GM12878 (cell line): Measurements from ENCODE around the gene ZNF814. TPM values are rescaled to one million over a fixed set of nuclear protein-coding genes. Genes with fewer than 3 reads are reported as not detected.
"Not testable (repeated sequence)": the region's sequence is repeated elsewhere in the genome, so short reads cannot be mapped to it uniquely, and the experiment has no call there.

Experiments
- ATAC-seq: fragments of 200-7000 bp; cut with Tn5 transposase; 3 replicates; pipeline ENCODE4 v1.9.1; 2020; ENCODE audit warnings: mild to moderate bottlenecking, moderate library complexity
- BruUV-seq: library from RNA; stranded (reverse); fragments of 400-500 nt; replicated peaks from 2 replicates; lab custom pipeline; 2021; lab: Mats Ljungman, UMichigan
- CTCF ChIA-PET: fragments of 300-600 bp; sonication (Branson Sonifier 250); formaldehyde crosslinking; extraction: SDS; loops from one replicate; lab custom pipeline; 2021; ENCODE audit warnings: inconsistent platforms; lab: Yijun Ruan, JAX
- POLR2A ChIA-PET: fragments of 350-600 bp; formaldehyde crosslinking; extraction: SDS; loops from one replicate; lab custom pipeline; 2021; ENCODE audit warnings: inconsistent platforms; lab: Charles Lee
- RAD21 ChIA-PET: fragments of 300-600 bp; sonication (Branson Sonifier 250); formaldehyde crosslinking; loops from one replicate; lab custom pipeline; 2023; ENCODE audit warnings: antibody characterized with exemption; ENCODE audit not compliant: unreplicated experiment; lab: Charles Lee
- SMC1A ChIA-PET: fragments of 300-600 bp; sonication (Branson Sonifier 250); formaldehyde crosslinking; loops from one replicate; lab custom pipeline; 2023; ENCODE audit not compliant: unreplicated experiment, uncharacterized antibody; lab: Charles Lee
- DNase-seq: peaks from one replicate; pipeline ENCODE4 v3.0.0-alpha.2; 2011; ENCODE audit warnings: low read depth, low spot score
- FAIRE-seq: peaks from 3 replicates; lab custom pipeline; 2011; peaks lifted over from hg19 to GRCh38; lab: Jason Lieb, UNC
- H2AFZ ChIP-seq: 2 replicates; pipeline ENCODE4 v1.6.0; 2011; ENCODE audit warnings: low read depth, low read length, control low read depth; ENCODE audit not compliant: control insufficient read depth
- H3K27ac ChIP-seq: 2 replicates; pipeline ENCODE4 v1.5.1; 2011; ENCODE audit warnings: control low read depth; ENCODE audit not compliant: control insufficient read depth, insufficient read depth
- H3K27me3 ChIP-seq, 2 experiments: replicated peaks in 1 of 2; 2 replicates each; pipeline versions ENCODE4 v1.6.0 to v1.6.1; 2011; ENCODE audit warnings: low read length in 1 of 2; ENCODE audit not compliant: control insufficient read depth in 2 of 2, insufficient read depth in 2 of 2
- H3K36me3 ChIP-seq, 2 experiments: 2 replicates each; pipeline ENCODE4 v1.5.1; 2011; ENCODE audit warnings: low read length in 1 of 2; ENCODE audit not compliant: control insufficient read depth in 2 of 2, insufficient read depth in 2 of 2
- H3K4me1 ChIP-seq: 2 replicates; pipeline ENCODE4 v1.6.1; 2011; ENCODE audit warnings: mild to moderate bottlenecking, low read length, moderate library complexity, mixed read lengths; ENCODE audit not compliant: control insufficient read depth, insufficient read depth
- H3K4me2 ChIP-seq: 2 replicates; pipeline ENCODE4 v1.6.0; 2011; ENCODE audit warnings: control low read depth; ENCODE audit not compliant: control insufficient read depth, insufficient read depth
- H3K4me3 ChIP-seq: fragments of 200-600 bp; sonication (generic); 2 replicates; pipeline ENCODE4 v1.5.1; 2016
- H3K79me2 ChIP-seq: 2 replicates; pipeline ENCODE4 v1.6.0; 2011; ENCODE audit warnings: low read length; ENCODE audit not compliant: control insufficient read depth, insufficient read depth
- H3K9ac ChIP-seq: 2 replicates; pipeline ENCODE4 v1.8.0; 2011; ENCODE audit warnings: low read length, control low read depth, mixed read lengths; ENCODE audit not compliant: control insufficient read depth, insufficient read depth
- H3K9me3 ChIP-seq: replicated peaks from 3 replicates; pipeline ENCODE4 v1.5.1; 2011; ENCODE audit warnings: mild to moderate bottlenecking, low read length; ENCODE audit not compliant: control insufficient read depth, insufficient read depth
- H4K20me1 ChIP-seq: 2 replicates; pipeline ENCODE4 v1.6.0; 2011; ENCODE audit not compliant: control insufficient read depth, insufficient read depth
- EP300 ChIP-seq, 2 experiments: fragments of 150-350 bp in 1 of 2; IDR thresholded peaks; 2 replicates each; pipeline ENCODE4 v1.6.1; 2011 to 2012; ENCODE audit warnings: low read depth in 2 of 2, low read length in 2 of 2, borderline replicate concordance in 1 of 2, improper control_type of control experiment in 1 of 2, inconsistent platforms in 1 of 2; ENCODE audit not compliant: control insufficient read depth in 1 of 2
- POLR2A ChIP-seq: IDR thresholded peaks from 2 replicates; pipeline ENCODE4 v1.6.1; 2011; ENCODE audit warnings: low read depth, mild to moderate bottlenecking, low read length
- WGBS: methylation state at CpG from one replicate; pipeline ENCODE4 v1.1.6; 2016; ENCODE audit warnings: low lambda C conversion rate; ENCODE audit not compliant: insufficient replicate concordance, insufficient coverage; ENCODE audit errors: missing lambda C conversion rate; 5-methylcytosine and 5-hydroxymethylcytosine counted together
- in situ Hi-C: fragments of 300-500 bp; cut with MboI; formaldehyde crosslinking; loops from 9 replicates; pipeline ENCODE4 v1.14.3; 2018; ENCODE audit warnings: mixed read lengths
- intact Hi-C: fragments of 100-400 bp; cut with micrococcal nuclease; formaldehyde crosslinking; loops from one replicate; pipeline ENCODE4 v1.14.2; 2022; ENCODE audit not compliant: unreplicated experiment
- polyA plus RNA-seq, 11 experiments: library from polyadenylated mRNA; depleted of rRNA in 4 of 11; unstranded in 6 of 11; stranded (reverse) in 5 of 11; fragments of >200 nt; fragmentation: Nextera tagmentation in 4 of 11; fragmentation: Illumina TruSeq in 1 of 11; extraction: Ambion mirVana in 4 of 11; extraction: Trizol in 1 of 11; gene quantifications; 1 replicate in 1 of 11; 2 replicates in 10 of 11; pipeline versions ENCODE4 v1.2.1 to v1.2.3, GENCODE V29; 2011 to 2016; ENCODE audit warnings: inconsistent platforms in 2 of 11, missing spikeins in 2 of 11, low read depth in 1 of 11
- total RNA-seq, 4 experiments: library from RNA; depleted of rRNA in 3 of 4; stranded (reverse); fragments of >200 nt in 3 of 4; fragmentation: Illumina TruSeq in 1 of 4; extraction: Trizol in 1 of 4; gene quantifications; 2 replicates each; pipeline versions ENCODE4 v1.2.1 to v1.2.3, GENCODE V29; 2013 to 2021

Gene ZNF814
- total and polyA plus RNA-seq, 10 of the 15 experiments (the other 5 are each of a cell fraction or from before 2014, with no cell fraction given), result 10.9 to 31.0 (median 21.6) TPM

- Histone ChIP-seq H3K27ac (no peak overlapping the region), H3K36me3 (peaks cover 4 to 32% of the 10 kb centered on the region in 2 experiments), H3K9me3 (peaks cover 33% of the 10 kb centered on the region), H2AFZ (no peak overlapping the region), H3K4me1 (no peaks in the 10 kb centered on the region), H3K27me3 (no peaks in the 10 kb centered on the region), H3K4me3 (no peak overlapping the region), H3K9ac (no peak overlapping the region), H3K4me2 (no peak overlapping the region), H3K79me2 (no peaks in the 10 kb centered on the region), H4K20me1 (no peaks in the 10 kb centered on the region)
- POLR2A ChIA-PET, result no interaction called here
- RAD21 ChIA-PET, result no interaction called here
- intact Hi-C loops (no loop called here), in situ Hi-C loops (no loop called here)
- WGBS, result 99% methylated on average over 7 of the region's 7 CpGs
- DNase-seq (no peak), FAIRE-seq (no peak), ATAC-seq (no peak)
- no TSS peak for BruUV-seq
- CTCF ChIA-PET, result no interaction called here
- TF ChIP-seq POLR2A (0 out of 2 replicates have a peak, but pooled peaks have one; percentile 41), EP300 (IDR thresholded peaks at IDR 0.05; ENCODE audit: borderline replicate concordance in 1 of 2, control insufficient read depth in 1 of 2, low read depth in 2 of 2, low read length in 2 of 2) (no peak)
- SMC1A ChIA-PET, result no interaction called here
Observed at GRCh38 chr19:57867868-57868492, 20.9 kb downstream of the ZNF814 start.

DNA sequence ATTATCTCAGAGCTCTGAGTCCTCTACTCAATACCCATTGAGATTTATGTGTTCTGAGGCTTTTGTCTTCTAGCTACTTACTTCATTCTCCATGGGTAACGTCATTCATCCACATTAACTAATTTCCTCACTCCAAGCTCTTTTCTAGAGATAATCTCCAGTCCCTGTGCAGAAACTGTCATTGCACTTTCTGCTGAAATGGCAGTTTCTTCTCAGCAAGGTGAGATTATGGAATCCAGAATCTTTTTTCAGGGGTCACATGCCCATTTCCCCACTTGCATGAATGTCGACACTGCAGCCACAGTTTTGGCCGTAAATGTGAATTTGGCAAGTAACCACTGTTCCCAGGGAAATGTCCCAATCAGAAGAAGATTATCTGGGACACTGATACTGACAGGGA, 26.5 kb downstream of the ZNF814 start:
- RAD21 ChIA-PET, H3K9ac ChIP-seq, H3K4me2 ChIP-seq, H3K4me1 ChIP-seq, H3K4me3 ChIP-seq, POLR2A ChIA-PET, intact Hi-C loops, in situ Hi-C loops, ATAC-seq, BruUV-seq, SMC1A ChIA-PET, H3K79me2 ChIP-seq, DNase-seq, H3K27me3 ChIP-seq, H4K20me1 ChIP-seq, H2AFZ ChIP-seq, H3K27ac ChIP-seq: not testable (repeated sequence)
- peaks cover 7 to 40% of the 10 kb centered on the region in 2 experiments for H3K36me3 ChIP-seq
- CTCF ChIA-PET, result interaction anchor here (0.7 kb wide), 1 partner anchor 652 kb away, joined by 3 read pairs; no protein-coding TSS in a partner anchor
- 88% methylated on average over 3 of the region's 3 CpGs for WGBS
- peaks cover 17% of the 10 kb centered on the region; the same call in 2 of the 3 replicates for H3K9me3 ChIP-seq
- peak; percentile 57 for FAIRE-seq

DNA sequence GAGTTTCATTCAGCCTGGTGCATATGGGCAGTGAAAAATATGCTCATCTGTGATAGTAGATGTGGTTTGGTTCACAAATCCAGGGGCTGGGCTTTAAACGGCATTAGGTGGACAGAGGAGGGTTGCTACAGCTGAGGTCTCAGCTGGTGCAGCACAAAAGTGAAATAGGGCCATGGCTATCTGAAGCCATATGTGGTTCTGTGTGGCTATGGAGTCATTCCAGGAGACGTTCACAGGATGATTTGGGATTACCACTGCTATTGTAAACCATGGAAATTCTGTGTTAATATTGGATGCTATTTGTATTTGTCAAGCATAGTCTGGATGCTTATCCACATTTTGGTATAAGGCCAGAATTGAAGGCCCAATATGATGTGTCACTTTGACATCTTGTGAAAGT, 34.7 kb downstream of the ZNF814 start:
- H3K27me3 ChIP-seq, BruUV-seq, H3K36me3 ChIP-seq, in situ Hi-C loops, H3K9ac ChIP-seq, H3K9me3 ChIP-seq, ATAC-seq, H3K4me3 ChIP-seq, FAIRE-seq, SMC1A ChIA-PET, H2AFZ ChIP-seq, H3K27ac ChIP-seq, H4K20me1 ChIP-seq, intact Hi-C loops, H3K4me1 ChIP-seq, DNase-seq, RAD21 ChIA-PET, H3K4me2 ChIP-seq: not testable (repeated sequence)
- WGBS, result 100% methylated on average over 2 of the region's 2 CpGs
- ChIA-PET CTCF (interaction anchor here (1.1 kb wide), 1 partner anchor 11 kb away, joined by 4 read pairs; no protein-coding TSS in a partner anchor), POLR2A (interaction anchor here (0.7 kb wide), 1 partner anchor 54 kb away, joined by 3 read pairs; no protein-coding TSS in a partner anchor)
- H3K79me2 ChIP-seq, result peaks cover 24% of the 10 kb centered on the region
